Skeletal muscle satellite cell (primary cell): Measurements from ENCODE around the gene EML4.
"Not testable (repeated sequence)": the region's sequence is repeated elsewhere in the genome, so short reads cannot be mapped to it uniquely, and the experiment has no call there.

Experiments used
- H3K27me3 ChIP-seq: 2 replicates; pipeline ENCODE4 v1.7.0; 2013; ENCODE audit warnings: low read length; ENCODE audit not compliant: control insufficient read depth, insufficient read depth
- H3K36me3 ChIP-seq: 2 replicates; pipeline ENCODE4 v1.7.0; 2013; ENCODE audit warnings: mild to moderate bottlenecking, control low read depth, low read length; ENCODE audit not compliant: insufficient read depth
- H3K4me1 ChIP-seq: 2 replicates; pipeline ENCODE4 v1.7.0; 2013; ENCODE audit warnings: low read length; ENCODE audit not compliant: control insufficient read depth, insufficient read depth
- H3K4me2 ChIP-seq: 2 replicates; pipeline ENCODE4 v1.7.0; 2013; ENCODE audit warnings: mild to moderate bottlenecking, low read length
- H3K4me3 ChIP-seq: 2 replicates; pipeline ENCODE4 v1.7.0; 2013; ENCODE audit warnings: low read length
- H3K9ac ChIP-seq: 2 replicates; pipeline ENCODE4 v1.7.0; 2013; ENCODE audit warnings: mild to moderate bottlenecking, low read depth, low read length, moderate library complexity
- H3K9me3 ChIP-seq: replicated peaks from 2 replicates; pipeline ENCODE4 v1.7.0; 2013; ENCODE audit warnings: mild to moderate bottlenecking, control low read depth, low read length

Gene EML4

GRCh38 chr2:42168459-42169099 lies 574 bp upstream of the EML4 start:
- Histone ChIP-seq H3K36me3 (no peaks in the 10 kb centered on the region), H3K27me3 (peaks cover 12% of the 10 kb centered on the region), H3K9me3 (no peaks in the 10 kb centered on the region), H3K9ac (no peak overlapping the region), H3K4me2 (peak overlapping the region; percentile 80), H3K4me1 (peaks cover 17% of the 10 kb centered on the region), H3K4me3 (peak overlapping the region; percentile 67)

- peak overlapping the region; percentile 96 for H3K9ac ChIP-seq
- H3K4me3 ChIP-seq: peak overlapping the region; percentile 99
- H3K27me3 ChIP-seq: peaks cover 3% of the 10 kb centered on the region
- no peaks in the 10 kb centered on the region for H3K36me3 ChIP-seq
- H3K4me2 ChIP-seq: peak overlapping the region; percentile 85
- H3K4me1 ChIP-seq: peaks cover 17% of the 10 kb centered on the region
- H3K9me3 ChIP-seq: no peaks in the 10 kb centered on the region
Measured at GRCh38 chr2:42169874-42170521, 845 bp downstream of the EML4 start.

- Histone ChIP-seq H3K4me1 (peaks cover 17% of the 10 kb centered on the region), H3K9me3 (no peaks in the 10 kb centered on the region), H3K4me3 (peak overlapping the region; percentile 99), H3K27me3 (no peaks in the 10 kb centered on the region), H3K9ac (peak overlapping the region; percentile 96), H3K4me2 (peak overlapping the region; percentile 85), H3K36me3 (no peaks in the 10 kb centered on the region)
Measured at GRCh38 chr2:42170619-42171395, 1.7 kb downstream of the EML4 start.

- H3K9me3 ChIP-seq: no peaks in the 10 kb centered on the region
- no peaks in the 10 kb centered on the region for H3K27me3 ChIP-seq
- H3K4me3 ChIP-seq: peak overlapping the region; percentile 99
- no peak overlapping the region for H3K9ac ChIP-seq
- H3K36me3 ChIP-seq: no peaks in the 10 kb centered on the region
- peaks cover 17% of the 10 kb centered on the region for H3K4me1 ChIP-seq
- H3K4me2 ChIP-seq: peak overlapping the region; percentile 85
Measured at GRCh38 chr2:42171396-42171980, 2.3 kb downstream of the EML4 start.

- Histone ChIP-seq H3K36me3 (no peaks in the 10 kb centered on the region), H3K4me1 (peaks cover 17% of the 10 kb centered on the region), H3K9me3 (no peaks in the 10 kb centered on the region), H3K9ac (no peak overlapping the region), H3K27me3 (no peaks in the 10 kb centered on the region), H3K4me3 (no peak overlapping the region), H3K4me2 (peak overlapping the region; percentile 85)
Measured at GRCh38 chr2:42172020-42172419, 2.9 kb downstream of the EML4 start.

- Histone ChIP-seq H3K4me3 (no peak overlapping the region), H3K36me3 (no peaks in the 10 kb centered on the region), H3K9me3 (no peaks in the 10 kb centered on the region), H3K4me1 (peaks cover 17% of the 10 kb centered on the region), H3K9ac (no peak overlapping the region), H3K27me3 (no peaks in the 10 kb centered on the region), H3K4me2 (no peak overlapping the region)
Measured at GRCh38 chr2:42172566-42172965, 3.4 kb downstream of the EML4 start.

GRCh38 chr2:42173467-42173866 lies 4.3 kb downstream of the EML4 start:
- not testable (repeated sequence) for H3K36me3 ChIP-seq, H3K4me2 ChIP-seq, H3K9me3 ChIP-seq, H3K9ac ChIP-seq, H3K27me3 ChIP-seq, H3K4me3 ChIP-seq
- peaks cover 17% of the 10 kb centered on the region for H3K4me1 ChIP-seq

- H3K9me3 ChIP-seq: no peaks in the 10 kb centered on the region
- no peak overlapping the region for H3K4me3 ChIP-seq
- no peak overlapping the region for H3K9ac ChIP-seq
- H3K4me1 ChIP-seq: no peaks in the 10 kb centered on the region
- no peaks in the 10 kb centered on the region for H3K36me3 ChIP-seq
- H3K27me3 ChIP-seq: no peaks in the 10 kb centered on the region
- no peak overlapping the region for H3K4me2 ChIP-seq
Measured at GRCh38 chr2:42176992-42177738, 8.0 kb downstream of the EML4 start.

- Histone ChIP-seq H3K27me3 (no peaks in the 10 kb centered on the region), H3K9me3 (no peaks in the 10 kb centered on the region), H3K36me3 (no peaks in the 10 kb centered on the region), H3K4me2 (no peak overlapping the region), H3K9ac (no peak overlapping the region), H3K4me1 (no peaks in the 10 kb centered on the region), H3K4me3 (no peak overlapping the region)
Measured at GRCh38 chr2:42178335-42178734, 9.2 kb downstream of the EML4 start.

- Histone ChIP-seq H3K4me2 (no peak overlapping the region), H3K9ac (no peak overlapping the region), H3K9me3 (no peaks in the 10 kb centered on the region), H3K27me3 (no peaks in the 10 kb centered on the region), H3K4me1 (no peaks in the 10 kb centered on the region), H3K4me3 (no peak overlapping the region), H3K36me3 (no peaks in the 10 kb centered on the region)
Measured at GRCh38 chr2:42180300-42180699, 11.1 kb downstream of the EML4 start.
